GM12878 (cell line): ENCODE measurements around the gene RNF13. TPM values are rescaled to one million over a fixed set of nuclear protein-coding genes. Genes with fewer than 3 reads are reported as not detected.

Experiments
- BMI1 ChIP-seq: fragments of 450-650 bp; IDR thresholded peaks from 2 replicates; pipeline ENCODE4 v1.6.1; 2016; ENCODE audit warnings: mild to moderate bottlenecking, moderate library complexity, borderline replicate concordance
- NR2F1 ChIP-seq: fragments of 450-650 bp; conservative IDR thresholded peaks from 2 replicates; pipeline ENCODE4 v1.6.1; 2017; ENCODE audit warnings: mild to moderate bottlenecking
- PRDM15 ChIP-seq: fragments of 450-650 bp; formaldehyde crosslinking; IDR thresholded peaks from 2 replicates; pipeline ENCODE4 v1.4.0; 2020; ENCODE audit warnings: mild to moderate bottlenecking, moderate library complexity
- REST ChIP-seq: IDR thresholded peaks from 2 replicates; pipeline ENCODE4 v1.6.1; 2012; ENCODE audit warnings: mild to moderate bottlenecking, low read depth, low read length
- RUNX3 ChIP-seq: IDR thresholded peaks from 2 replicates; pipeline ENCODE4 v1.6.1; 2012; ENCODE audit warnings: low read length, inconsistent platforms
- ZNF274 ChIP-seq: IDR thresholded peaks from one replicate; pipeline ENCODE4 v1.8.0; 2011; ENCODE audit not compliant: insufficient read length, insufficient read depth
- ZNF622 ChIP-seq: fragments of 450-650 bp; IDR thresholded peaks from 2 replicates; pipeline ENCODE4 v1.6.1; 2017; ENCODE audit warnings: mild to moderate bottlenecking, inconsistent platforms
- polyA plus RNA-seq, 11 experiments: library from polyadenylated mRNA; depleted of rRNA in 4 of 11; unstranded in 6 of 11; stranded (reverse) in 5 of 11; fragments of >200 nt; fragmentation: Nextera tagmentation in 4 of 11; fragmentation: Illumina TruSeq in 1 of 11; extraction: Ambion mirVana in 4 of 11; extraction: Trizol in 1 of 11; gene quantifications; 1 replicate in 1 of 11; 2 replicates in 10 of 11; pipeline versions ENCODE4 v1.2.1 to v1.2.3, GENCODE V29; 2011 to 2016; ENCODE audit warnings: inconsistent platforms in 2 of 11, missing spikeins in 2 of 11, low read depth in 1 of 11
- total RNA-seq, 4 experiments: library from RNA; depleted of rRNA in 3 of 4; stranded (reverse); fragments of >200 nt in 3 of 4; fragmentation: Illumina TruSeq in 1 of 4; extraction: Trizol in 1 of 4; gene quantifications; 2 replicates each; pipeline versions ENCODE4 v1.2.1 to v1.2.3, GENCODE V29; 2013 to 2021

Gene RNF13
- total and polyA plus RNA-seq, 10 of the 15 experiments (the other 5 are each of a cell fraction or from before 2014, with no cell fraction given): 18.9 to 73.4 (median 36.7) TPM

GRCh38 chr3:149933858-149934257 lies 120.8 kb downstream of the RNF13 start (continued):
- TF ChIP-seq PRDM15 (CRISPR knock-in tag) (no peak), ZNF274 (no peak), NR2F1 (no peak), ZNF622 (no peak), REST (no peak), RUNX3 (no peak), BMI1 (no peak)
